Measurements from ENCODE around the gene CACNB2. TPM values are rescaled to one million over a fixed set of nuclear protein-coding genes. Genes with fewer than 3 reads are reported as not detected.

The CACNB2 gene
- total RNA-seq, 2 experiments from 2014 or later: not detected

DNA sequence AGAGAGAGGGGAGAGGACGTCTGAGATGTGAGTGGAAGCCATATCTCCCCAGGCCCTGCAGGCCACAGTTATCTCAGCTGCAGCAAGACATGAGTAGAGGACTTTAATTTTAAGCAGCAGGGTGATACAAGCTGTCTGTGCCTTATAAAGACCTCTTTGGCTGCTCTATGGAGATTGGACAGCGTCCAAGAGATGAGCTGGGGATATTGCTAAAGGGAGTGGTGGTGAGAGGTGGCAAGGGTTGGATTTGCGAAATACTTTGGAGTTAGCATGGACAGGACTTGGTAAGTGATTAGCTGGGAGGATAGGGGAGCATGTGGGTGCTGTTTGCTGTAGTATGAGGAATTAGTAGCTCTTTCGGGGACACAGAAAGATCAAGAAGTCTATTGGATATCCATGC, 191.8 kb downstream of the CACNB2 start:
- no peaks in the 10 kb centered on the region for H3K9me3 Mint-ChIP-seq
- DNase-seq: no peak
- POLR2A ChIA-PET: no interaction called here
- no peaks in the 10 kb centered on the region for H3K27me3 Mint-ChIP-seq
- no peak overlapping the region for H3K4me3 Mint-ChIP-seq
- H3K27ac Mint-ChIP-seq: no peak overlapping the region
- CTCF ChIA-PET: no interaction called here
- no peaks in the 10 kb centered on the region for H3K36me3 Mint-ChIP-seq (ENCODE audit: low read depth)
- no peaks in the 10 kb centered on the region for H3K4me1 Mint-ChIP-seq

DNA sequence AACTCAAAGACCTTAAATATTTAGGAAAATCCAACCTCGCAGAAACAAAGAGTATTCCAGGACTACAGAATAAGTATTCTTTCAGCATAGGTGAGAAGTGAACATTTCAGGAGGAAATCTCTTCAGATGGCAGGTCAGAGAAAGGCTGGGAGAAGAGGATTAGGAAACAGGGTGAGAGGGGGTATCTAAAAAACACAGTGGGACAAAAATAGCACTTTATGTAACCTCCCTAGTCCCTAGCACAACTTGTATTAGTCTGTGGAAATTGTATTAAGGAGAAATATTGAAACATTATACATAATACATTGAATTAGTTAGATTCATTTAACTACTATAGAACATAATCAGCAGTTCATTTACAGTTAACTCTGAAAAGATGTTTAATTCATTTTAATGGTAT, 192.3 kb downstream of the CACNB2 start:
- CTCF ChIA-PET: no interaction called here
- H3K4me3 Mint-ChIP-seq: no peak overlapping the region
- no peaks in the 10 kb centered on the region for H3K36me3 Mint-ChIP-seq (ENCODE audit: low read depth)
- POLR2A ChIA-PET: no interaction called here
- no peak for DNase-seq
- no peaks in the 10 kb centered on the region for H3K9me3 Mint-ChIP-seq
- no peak overlapping the region for H3K27ac Mint-ChIP-seq
- H3K27me3 Mint-ChIP-seq: no peaks in the 10 kb centered on the region
- no peaks in the 10 kb centered on the region for H3K4me1 Mint-ChIP-seq

DNA sequence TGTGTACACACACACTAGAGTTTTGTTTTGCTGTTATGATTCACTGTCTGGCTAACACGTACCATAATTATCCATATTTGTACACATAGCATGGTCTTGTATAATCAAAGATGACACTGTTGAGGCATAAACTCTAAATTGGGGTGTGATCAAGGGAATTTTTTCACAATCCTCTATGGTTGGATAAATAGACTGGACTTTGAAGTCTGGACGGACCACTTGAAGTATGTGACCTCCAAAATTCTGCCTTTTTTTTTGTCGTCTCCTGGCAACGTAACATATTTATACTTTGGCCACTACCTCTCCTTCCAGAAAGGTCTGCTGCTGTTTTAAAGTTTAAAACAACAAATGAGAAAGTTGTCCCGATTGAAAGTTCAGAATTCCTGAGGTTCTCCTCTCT, 193.4 kb downstream of the CACNB2 start:
- Mint-ChIP-seq H3K27ac (no peak overlapping the region), H3K36me3 (ENCODE audit: low read depth) (no peaks in the 10 kb centered on the region), H3K27me3 (no peaks in the 10 kb centered on the region), H3K4me3 (no peak overlapping the region), H3K4me1 (no peaks in the 10 kb centered on the region), H3K9me3 (no peaks in the 10 kb centered on the region)
- no peak for DNase-seq
- ChIA-PET POLR2A (no interaction called here), CTCF (no interaction called here)

GRCh38 chr10:18334116-18334867, 194.1 kb downstream of the CACNB2 start:
- Mint-ChIP-seq H3K4me1 (no peaks in the 10 kb centered on the region), H3K36me3 (ENCODE audit: low read depth) (no peaks in the 10 kb centered on the region), H3K27me3 (no peaks in the 10 kb centered on the region), H3K27ac (no peak overlapping the region), H3K4me3 (no peak overlapping the region), H3K9me3 (no peaks in the 10 kb centered on the region)
- ChIA-PET POLR2A (no interaction called here), CTCF (interaction anchor here (0.6 kb wide), 1 partner anchor 1031 kb away, joined by 3 read pairs; no protein-coding TSS in a partner anchor)
- no peak for DNase-seq

GRCh38 chr10:18340496-18341051, 200.3 kb downstream of the CACNB2 start:
- H3K4me1 Mint-ChIP-seq: no peaks in the 10 kb centered on the region
- ChIA-PET POLR2A (no interaction called here), CTCF (interaction anchor here (1.0 kb wide), 1 partner anchor 14 kb away, joined by 3 read pairs; no protein-coding TSS in a partner anchor)
- no peak overlapping the region for H3K4me3 Mint-ChIP-seq
- H3K9me3 Mint-ChIP-seq: no peaks in the 10 kb centered on the region
- H3K27me3 Mint-ChIP-seq: no peaks in the 10 kb centered on the region
- DNase-seq: no peak
- no peak overlapping the region for H3K27ac Mint-ChIP-seq
- no peaks in the 10 kb centered on the region for H3K36me3 Mint-ChIP-seq (ENCODE audit: low read depth)

GRCh38 chr10:18341055-18341454, 200.8 kb downstream of the CACNB2 start:
- no peaks in the 10 kb centered on the region for H3K27me3 Mint-ChIP-seq
- no peak overlapping the region for H3K4me3 Mint-ChIP-seq
- H3K4me1 Mint-ChIP-seq: no peaks in the 10 kb centered on the region
- H3K27ac Mint-ChIP-seq: no peak overlapping the region
- no peaks in the 10 kb centered on the region for H3K36me3 Mint-ChIP-seq (ENCODE audit: low read depth)
- DNase-seq: no peak
- POLR2A ChIA-PET: no interaction called here
- CTCF ChIA-PET: interaction anchor here (1.0 kb wide), 1 partner anchor 14 kb away, joined by 3 read pairs; no protein-coding TSS in a partner anchor
- no peaks in the 10 kb centered on the region for H3K9me3 Mint-ChIP-seq

DNA sequence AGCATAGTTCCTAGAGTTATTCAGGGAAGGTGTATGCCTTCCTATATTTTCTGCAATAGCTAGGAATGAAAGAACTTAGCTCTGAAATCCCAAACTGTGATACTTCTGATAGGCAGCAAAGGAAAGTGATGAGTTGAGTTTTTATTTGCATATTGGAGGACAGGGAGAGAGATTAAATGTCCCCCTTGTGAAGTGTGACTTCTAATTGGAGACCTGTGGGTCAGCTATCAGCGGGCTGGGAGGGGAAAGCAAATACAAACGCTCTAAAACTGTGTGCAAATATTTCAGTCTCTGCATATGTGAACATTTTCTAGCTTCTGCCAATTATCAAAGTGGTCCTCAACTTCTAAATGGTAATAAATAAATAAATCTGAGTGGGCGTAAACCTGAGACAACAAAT, 203.3 kb downstream of the CACNB2 start:
- Mint-ChIP-seq H3K27ac (no peak overlapping the region), H3K4me1 (no peaks in the 10 kb centered on the region), H3K9me3 (no peaks in the 10 kb centered on the region), H3K36me3 (ENCODE audit: low read depth) (no peaks in the 10 kb centered on the region), H3K4me3 (no peak overlapping the region), H3K27me3 (no peaks in the 10 kb centered on the region)
- CTCF ChIA-PET: no interaction called here
- DNase-seq: no peak
- POLR2A ChIA-PET: no interaction called here

- Mint-ChIP-seq H3K4me3 (no peak overlapping the region), H3K27ac (no peak overlapping the region), H3K36me3 (ENCODE audit: low read depth) (no peaks in the 10 kb centered on the region), H3K9me3 (no peaks in the 10 kb centered on the region), H3K4me1 (no peaks in the 10 kb centered on the region), H3K27me3 (no peaks in the 10 kb centered on the region)
- ChIA-PET POLR2A (no interaction called here), CTCF (no interaction called here)
- no peak for DNase-seq
These were observed 205.1 kb downstream of the CACNB2 start for GRCh38 chr10:18345308-18345707.

GRCh38 chr10:18350340-18350739, 210.1 kb downstream of the CACNB2 start:
- CTCF ChIA-PET: no interaction called here
- no peaks in the 10 kb centered on the region for H3K36me3 Mint-ChIP-seq (ENCODE audit: low read depth)
- H3K27me3 Mint-ChIP-seq: peaks cover 2% of the 10 kb centered on the region
- no peak overlapping the region for H3K4me3 Mint-ChIP-seq
- no peak overlapping the region for H3K27ac Mint-ChIP-seq
- no peak for DNase-seq
- no peaks in the 10 kb centered on the region for H3K9me3 Mint-ChIP-seq
- no peaks in the 10 kb centered on the region for H3K4me1 Mint-ChIP-seq
- POLR2A ChIA-PET: no interaction called here

GRCh38 chr10:18351421-18351820, 211.2 kb downstream of the CACNB2 start:
- H3K36me3 Mint-ChIP-seq (ENCODE audit: low read depth): no peaks in the 10 kb centered on the region
- DNase-seq: no peak
- no peak overlapping the region for H3K4me3 Mint-ChIP-seq
- H3K27ac Mint-ChIP-seq: no peak overlapping the region
- H3K4me1 Mint-ChIP-seq: no peaks in the 10 kb centered on the region
- POLR2A ChIA-PET: no interaction called here
- peaks cover 2% of the 10 kb centered on the region for H3K27me3 Mint-ChIP-seq
- CTCF ChIA-PET: no interaction called here
- no peaks in the 10 kb centered on the region for H3K9me3 Mint-ChIP-seq

DNA sequence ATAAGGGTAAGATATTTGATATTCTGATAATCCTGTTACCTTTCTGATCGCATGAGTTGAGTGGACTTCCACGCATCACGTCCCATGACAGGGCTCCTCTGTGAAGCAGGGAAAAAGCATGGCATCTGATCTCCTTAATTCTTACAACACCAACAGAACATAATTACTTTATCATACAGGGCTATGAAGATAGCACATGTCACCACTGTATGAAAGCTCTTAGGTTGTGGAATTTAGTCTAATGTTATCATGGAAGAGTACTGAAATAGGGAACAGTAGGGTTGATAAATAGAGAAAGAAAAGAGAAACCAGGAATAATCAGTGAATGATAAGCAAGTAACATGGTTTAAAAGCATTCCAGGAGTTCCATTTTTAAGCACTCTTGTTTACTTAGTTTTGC, 212.0 kb downstream of the CACNB2 start:
- no peak overlapping the region for H3K4me3 Mint-ChIP-seq
- no peaks in the 10 kb centered on the region for H3K9me3 Mint-ChIP-seq
- ChIA-PET POLR2A (no interaction called here), CTCF (no interaction called here)
- DNase-seq: no peak
- peaks cover 2% of the 10 kb centered on the region for H3K27me3 Mint-ChIP-seq
- no peaks in the 10 kb centered on the region for H3K4me1 Mint-ChIP-seq
- no peaks in the 10 kb centered on the region for H3K36me3 Mint-ChIP-seq (ENCODE audit: low read depth)
- no peak overlapping the region for H3K27ac Mint-ChIP-seq

DNA sequence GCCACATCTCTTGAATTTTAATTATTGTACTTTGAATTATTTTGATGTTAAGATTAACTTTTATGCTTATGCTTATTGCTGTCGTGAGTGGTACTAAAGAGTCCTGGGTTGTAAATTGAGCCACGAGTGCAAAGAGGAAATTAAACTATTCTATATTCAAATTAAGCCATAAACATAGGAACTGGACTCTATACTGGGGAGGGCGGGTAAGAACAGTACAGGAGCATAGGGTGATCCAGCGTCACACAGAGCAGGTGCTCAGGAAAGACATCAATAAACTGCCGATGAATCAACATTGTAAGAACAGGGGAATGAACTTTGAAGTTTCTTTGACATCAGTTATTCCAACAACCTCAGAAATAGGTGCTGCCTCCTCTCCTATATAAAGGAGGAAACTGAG, 219.6 kb downstream of the CACNB2 start:
- Mint-ChIP-seq H3K9me3 (no peaks in the 10 kb centered on the region), H3K4me3 (no peak overlapping the region), H3K4me1 (no peaks in the 10 kb centered on the region), H3K36me3 (ENCODE audit: low read depth) (no peaks in the 10 kb centered on the region), H3K27me3 (no peaks in the 10 kb centered on the region), H3K27ac (no peak overlapping the region)
- no peak for DNase-seq
- ChIA-PET POLR2A (no interaction called here), CTCF (no interaction called here)

GRCh38 chr10:18362892-18363291, 222.7 kb downstream of the CACNB2 start:
- H3K27me3 Mint-ChIP-seq: no peaks in the 10 kb centered on the region
- no peak overlapping the region for H3K27ac Mint-ChIP-seq
- no peak overlapping the region for H3K4me3 Mint-ChIP-seq
- no peaks in the 10 kb centered on the region for H3K4me1 Mint-ChIP-seq
- POLR2A ChIA-PET: no interaction called here
- no peak for DNase-seq
- no peaks in the 10 kb centered on the region for H3K36me3 Mint-ChIP-seq (ENCODE audit: low read depth)
- H3K9me3 Mint-ChIP-seq: no peaks in the 10 kb centered on the region
- CTCF ChIA-PET: no interaction called here

All from activated CD4-positive, alpha-beta T cell treated with anti-CD3 and anti-CD28 coated beads, Interleukin-2, amount 10 ng/mL, durations not matched to agents 7 days and 5 days (primary cell).